K562 (cell line): ENCODE data around the gene SLC39A5. TPM values are rescaled to one million over a fixed set of nuclear protein-coding genes. Genes with fewer than 3 reads are reported as not detected.
A peak's percentile ranks its signal among the peaks of the same experiment; 100 is the strongest.

Experiments
- ATAC-seq: fragments of 200-7000 bp; cut with Tn5 transposase; 3 replicates; pipeline ENCODE4 v1.9.1; 2020; ENCODE audit warnings: moderate library complexity
- BruUV-seq: library from RNA; stranded (reverse); fragments of 400-500 nt; replicated peaks from 2 replicates; lab custom pipeline; 2021; lab: Mats Ljungman, UMichigan
- CTCF ChIA-PET: fragments of 300-600 bp; formaldehyde crosslinking; extraction: SDS; loops from one replicate; lab custom pipeline; 2021; ENCODE audit warnings: low intra/inter-chr PET ratio; lab: Yijun Ruan, JAX
- POLR2A ChIA-PET: fragments of 300-600, 350-650 bp; sonication (Branson Sonifier 250); formaldehyde crosslinking; extraction: SDS; loops from one replicate; lab custom pipeline; 2021; ENCODE audit warnings: antibody characterized with exemption, inconsistent platforms; lab: Yijun Ruan, JAX
- DNase-seq, 4 experiments: peaks; one replicate each; pipeline versions ENCODE4 v3.0.0 to v3.0.0-alpha.2; 2011 to 2018; ENCODE audit warnings: low spot score in 3 of 4, mixed read lengths in 3 of 4; ENCODE audit errors: extremely low read depth in 1 of 4
- FAIRE-seq: peaks from 2 replicates; lab custom pipeline; 2011; peaks lifted over from hg19 to GRCh38; lab: Jason Lieb, UNC
- H2AFZ ChIP-seq: 2 replicates; pipeline ENCODE4 v1.6.0; 2011; ENCODE audit warnings: low read depth, low read length, control low read depth, inconsistent platforms
- H3K27ac ChIP-seq: fragments of 200-600 bp; 3 replicates; pipeline ENCODE4 v1.8.0; 2011; ENCODE audit warnings: low read depth, mild to moderate bottlenecking, control low read depth, inconsistent platforms, low read length, moderate library complexity, mixed read lengths; ENCODE audit errors: extremely low read depth
- H3K27me3 ChIP-seq, 2 experiments: fragments of 300-600 bp in 1 of 2; 2 replicates in 1 of 2; 3 replicates in 1 of 2; pipeline versions ENCODE4 v1.6.0 to v1.8.0; 2011; ENCODE audit warnings: inconsistent platforms in 2 of 2, low read length in 2 of 2, mild to moderate bottlenecking in 1 of 2, mixed read lengths in 1 of 2, moderate library complexity in 1 of 2; ENCODE audit not compliant: control insufficient read depth in 2 of 2, insufficient read depth in 2 of 2
- H3K36me3 ChIP-seq: fragments of 300-600 bp; 3 replicates; pipeline ENCODE4 v1.8.0; 2011; ENCODE audit warnings: mild to moderate bottlenecking, low read length, inconsistent platforms; ENCODE audit not compliant: control insufficient read depth, insufficient read depth
- H3K4me1 ChIP-seq, 2 experiments: fragments of 200-600 bp in 1 of 2; replicated peaks in 1 of 2; 2 replicates in 1 of 2; 3 replicates in 1 of 2; pipeline versions ENCODE4 v1.5.1 to v1.8.0; 2011; ENCODE audit warnings: inconsistent platforms in 2 of 2, low read length in 2 of 2, mild to moderate bottlenecking in 1 of 2, mixed read lengths in 1 of 2, moderate library complexity in 1 of 2; ENCODE audit not compliant: control insufficient read depth in 2 of 2, insufficient read depth in 2 of 2
- H3K4me2 ChIP-seq: 2 replicates; pipeline ENCODE4 v1.6.1; 2011; ENCODE audit warnings: low read length, control low read depth, inconsistent platforms, mixed read lengths; ENCODE audit not compliant: insufficient read depth
- H3K4me3 ChIP-seq: fragments of 200-600 bp; sonication (generic), shearing (Covaris generic); 2 replicates; pipeline ENCODE4 v1.5.1; 2016; ENCODE audit warnings: control low read depth, inconsistent platforms
- H3K79me2 ChIP-seq: fragments of 200-600 bp; 3 replicates; pipeline ENCODE4 v1.8.0; 2011; ENCODE audit warnings: low read length, inconsistent platforms; ENCODE audit not compliant: control insufficient read depth, insufficient read depth
- H3K9ac ChIP-seq, 2 experiments: 2 replicates each; pipeline versions ENCODE4 v1.6.0 to v1.6.1; 2011; ENCODE audit warnings: low read depth in 2 of 2, low read length in 2 of 2, control low read depth in 1 of 2, inconsistent platforms in 1 of 2, mild to moderate bottlenecking in 1 of 2, mixed read lengths in 1 of 2; ENCODE audit not compliant: insufficient read depth in 1 of 2
- H3K9me1 ChIP-seq: one replicate; pipeline ENCODE4 v1.6.0; 2011; ENCODE audit warnings: inconsistent platforms, mild to moderate bottlenecking, low read length, moderate library complexity; ENCODE audit not compliant: control insufficient read depth, insufficient read depth
- H3K9me3 ChIP-seq: replicated peaks from 2 replicates; pipeline ENCODE4 v1.5.1; 2011; ENCODE audit warnings: low read depth, low read length, inconsistent platforms; ENCODE audit not compliant: control insufficient read depth, insufficient read depth
- H4K20me1 ChIP-seq: replicated peaks from 2 replicates; pipeline ENCODE4 v1.6.1; 2011; ENCODE audit warnings: low read length, inconsistent platforms, mixed read lengths; ENCODE audit not compliant: control insufficient read depth, insufficient read depth
- CEBPB ChIP-seq: fragments of 450-650 bp; IDR thresholded peaks from 2 replicates; pipeline ENCODE4 v1.6.1; 2016; ENCODE audit warnings: missing genetic modification characterization, missing compliant biosample characterization
- CEBPG ChIP-seq, 3 experiments: fragments of 200-800 bp in 1 of 3; sonication (Bioruptor generic) in 1 of 3; sonication (generic) in 1 of 3; formaldehyde crosslinking in 1 of 3; IDR thresholded peaks in 2 of 3; conservative IDR thresholded peaks in 1 of 3; 2 replicates each; pipeline versions ENCODE4 v1.6.1 to v1.8.0; 2016 to 2022; ENCODE audit warnings: missing compliant biosample characterization in 2 of 3, missing genetic modification characterization in 2 of 3, mild to moderate bottlenecking in 1 of 3, missing genetic modification reagents in 1 of 3
- ZNF512 ChIP-seq: IDR thresholded peaks from 2 replicates; pipeline ENCODE4 v1.6.1; 2016; ENCODE audit warnings: missing genetic modification characterization, missing compliant biosample characterization
- ZNF639 ChIP-seq, 2 experiments: fragments of 200-800 bp in 1 of 2; sonication (Bioruptor generic) in 1 of 2; sonication (generic) in 1 of 2; formaldehyde crosslinking in 1 of 2; IDR thresholded peaks in 1 of 2; conservative IDR thresholded peaks in 1 of 2; 2 replicates each; pipeline versions ENCODE4 v1.5.0 to v1.6.1; 2016 to 2020; ENCODE audit warnings: missing compliant biosample characterization in 1 of 2, missing genetic modification characterization in 1 of 2, missing genetic modification reagents in 1 of 2
- WGBS: fragments of 100-300 bp; shearing (Covaris generic); methylation state at CpG from one replicate; pipeline ENCODE4 v1.1.6; 2016; ENCODE audit warnings: low coverage, mixed read lengths; ENCODE audit not compliant: insufficient coverage; ENCODE audit errors: missing lambda C conversion rate; 5-methylcytosine and 5-hydroxymethylcytosine counted together
- in situ Hi-C: fragments of 300-500 bp; cut with MboI; formaldehyde crosslinking; loops from 4 replicates; pipeline ENCODE4 v1.15.0; 2018; ENCODE audit warnings: inconsistent platforms, mixed read lengths
- intact Hi-C: fragments of 100-400 bp; cut with micrococcal nuclease; formaldehyde crosslinking; loops from 2 replicates; pipeline ENCODE4 v1.14.2; 2022
- polyA plus RNA-seq, 8 experiments: library from polyadenylated mRNA; depleted of rRNA in 4 of 8; stranded (reverse) in 5 of 8; unstranded in 3 of 8; fragments of >200 nt; fragmentation: Nextera tagmentation in 2 of 8; fragmentation: Illumina TruSeq in 1 of 8; extraction: Ambion mirVana in 2 of 8; extraction: Trizol in 1 of 8; gene quantifications; 2 replicates each; pipeline versions ENCODE4 v1.2.1 to v1.2.3, GENCODE V29; 2011 to 2014; ENCODE audit warnings: inconsistent platforms in 1 of 8, missing spikeins in 1 of 8
- total RNA-seq, 7 experiments: library from RNA; depleted of rRNA in 6 of 7; stranded (reverse); fragments of >200 nt in 6 of 7; fragmentation: Illumina TruSeq in 2 of 7; extraction: Trizol in 2 of 7; gene quantifications; 2 replicates each; pipeline versions ENCODE4 v1.2.1 to v1.2.3, GENCODE V29; 2011 to 2021; ENCODE audit warnings: low replicate concordance in 1 of 7

The SLC39A5 gene
- total and polyA plus RNA-seq, 9 of the 15 experiments (the other 6 are each of a cell fraction or from before 2014, with no cell fraction given): 0.08 to 0.10 TPM; not detected in 7

GRCh38 chr12:56286044-56286830 is 56.4 kb downstream of the SLC39A5 start:
- 89% methylated on average over 4 of the region's 4 CpGs for WGBS
- Histone ChIP-seq H3K27me3 (no peaks in the 10 kb centered on the region), H3K4me3 (no peak overlapping the region), H3K4me1 (no peaks in the 10 kb centered on the region), H3K4me2 (no peak overlapping the region), H2AFZ (no peak overlapping the region), H3K9me1 (no peaks in the 10 kb centered on the region), H3K36me3 (peaks cover 91% of the 10 kb centered on the region), H3K27ac (no peak overlapping the region), H3K9ac (no peak overlapping the region), H3K9me3 (no peaks in the 10 kb centered on the region), H4K20me1 (peaks cover 4% of the 10 kb centered on the region; the same call in 1 of the 2 replicates), H3K79me2 (peaks cover 46% of the 10 kb centered on the region)
- intact Hi-C loops (loop anchor here (2.0 kb wide), 1 partner anchor 15 kb away; the partner anchor contains the start of gene CS), in situ Hi-C loops (no loop called here)
- CTCF ChIA-PET: interaction anchor here (0.7 to 1.4 kb wide), 3 partner anchors 96 to 548 kb away, joined by 3 to 10 read pairs (median 3); no protein-coding TSS in a partner anchor
- TF ChIP-seq ZNF639 (CRISPR knock-in tag; conservative IDR thresholded peaks at IDR 0.05 in 1 of 2, IDR thresholded peaks at IDR 0.05 in 1 of 2) (no peak), ZNF512 (no peak), CEBPB (tag) (peak; percentile 41; the same call in 1 of the 2 replicates), CEBPG (CRISPR knock-in tag; IDR thresholded peaks at IDR 0.05) (no peak), CEBPG (tag; conservative IDR thresholded peaks at IDR 0.05 in 1 of 2, IDR thresholded peaks at IDR 0.05 in 1 of 2) (peak; percentile 28 to 42; a peak in 1 of 4 replicates)
- FAIRE-seq (no peak), ATAC-seq (no peak), DNase-seq (no peak)
- POLR2A ChIA-PET: interaction anchor here (1.6 to 3.0 kb wide), 2 partner anchors 8 to 17 kb away, joined by 10 to 13 read pairs; no protein-coding TSS in a partner anchor
- no TSS peak for BruUV-seq

Other genes starting within 250 kb of the SLC39A5 start
Only the 7 nearest of the 24 such genes appear.
- gene MYL6, start 71.7 kb upstream of the SLC39A5 start, total RNA-seq (2014; rRNA removed): 732 and 768 TPM in 2 replicates
- 816 and 934 TPM in 2 replicates for gene MYL6, start 71.7 kb upstream of the SLC39A5 start, total RNA-seq (2014; rRNA removed; fragmentation: Illumina TruSeq; extraction: Trizol)
- 939 and 958 TPM in 2 replicates for gene MYL6, start 71.7 kb upstream of the SLC39A5 start, total RNA-seq (2015; rRNA removed; fragmentation: Illumina TruSeq; extraction: Trizol)
- 535 and 557 TPM in 2 replicates for gene MYL6, start 71.7 kb upstream of the SLC39A5 start, total RNA-seq (2021)
- 1,427 and 1,548 TPM in 2 replicates for gene MYL6, start 71.7 kb upstream of the SLC39A5 start, polyA plus RNA-seq (2011; rRNA removed)
- gene MYL6, start 71.7 kb upstream of the SLC39A5 start, polyA plus RNA-seq (2014; fragmentation: Illumina TruSeq; extraction: Trizol): 745 and 824 TPM in 2 replicates
- gene MYL6, start 71.7 kb upstream of the SLC39A5 start, polyA plus RNA-seq (2014; fragmentation: Nextera tagmentation; extraction: Ambion mirVana): 1,000 to 10,000 TPM; 1,377 to 1,664 TPM
- 954 and 1,028 TPM in 2 replicates for gene MYL6, start 71.7 kb upstream of the SLC39A5 start, polyA plus RNA-seq (2014; rRNA removed)
- gene SMARCC2, start 40.6 kb upstream of the SLC39A5 start, total RNA-seq (2014; rRNA removed): 30.8 and 32.4 TPM in 2 replicates
- 36.6 and 41.1 TPM in 2 replicates for gene SMARCC2, start 40.6 kb upstream of the SLC39A5 start, total RNA-seq (2014; rRNA removed; fragmentation: Illumina TruSeq; extraction: Trizol)
- 35.0 and 35.9 TPM in 2 replicates for gene SMARCC2, start 40.6 kb upstream of the SLC39A5 start, total RNA-seq (2015; rRNA removed; fragmentation: Illumina TruSeq; extraction: Trizol)
- gene SMARCC2, start 40.6 kb upstream of the SLC39A5 start, total RNA-seq (2021): 70.2 and 86.0 TPM in 2 replicates
- gene SMARCC2, start 40.6 kb upstream of the SLC39A5 start, polyA plus RNA-seq (2011; rRNA removed): 45.1 and 64.6 TPM in 2 replicates
- gene SMARCC2, start 40.6 kb upstream of the SLC39A5 start, polyA plus RNA-seq (2014; fragmentation: Illumina TruSeq; extraction: Trizol): 75.9 and 84.8 TPM in 2 replicates
- 10 to 100 TPM; 11.9 to 29.1 TPM for gene SMARCC2, start 40.6 kb upstream of the SLC39A5 start, polyA plus RNA-seq (2014; fragmentation: Nextera tagmentation; extraction: Ambion mirVana)
- 49.8 and 54.0 TPM in 2 replicates for gene SMARCC2, start 40.6 kb upstream of the SLC39A5 start, polyA plus RNA-seq (2014; rRNA removed)
- 28.7 and 39.7 TPM in 2 replicates for gene RNF41, start 8.1 kb upstream of the SLC39A5 start, total RNA-seq (2014; rRNA removed)
- gene RNF41, start 8.1 kb upstream of the SLC39A5 start, total RNA-seq (2014; rRNA removed; fragmentation: Illumina TruSeq; extraction: Trizol): 32.2 and 33.8 TPM in 2 replicates
- 28.2 and 29.0 TPM in 2 replicates for gene RNF41, start 8.1 kb upstream of the SLC39A5 start, total RNA-seq (2015; rRNA removed; fragmentation: Illumina TruSeq; extraction: Trizol)
- 37.1 and 40.6 TPM in 2 replicates for gene RNF41, start 8.1 kb upstream of the SLC39A5 start, total RNA-seq (2021)
- gene RNF41, start 8.1 kb upstream of the SLC39A5 start, polyA plus RNA-seq (2011; rRNA removed): 45.4 and 63.8 TPM in 2 replicates
- 46.8 and 53.2 TPM in 2 replicates for gene RNF41, start 8.1 kb upstream of the SLC39A5 start, polyA plus RNA-seq (2014; fragmentation: Illumina TruSeq; extraction: Trizol)
- gene RNF41, start 8.1 kb upstream of the SLC39A5 start, polyA plus RNA-seq (2014; fragmentation: Nextera tagmentation; extraction: Ambion mirVana): 10 to 100 TPM; 29.7 to 30.0 TPM
- gene RNF41, start 8.1 kb upstream of the SLC39A5 start, polyA plus RNA-seq (2014; rRNA removed): 36.0 and 39.3 TPM in 2 replicates
- 49.3 and 53.1 TPM in 2 replicates for gene NABP2, start 5.7 kb upstream of the SLC39A5 start, total RNA-seq (2014; rRNA removed)
- gene NABP2, start 5.7 kb upstream of the SLC39A5 start, total RNA-seq (2014; rRNA removed; fragmentation: Illumina TruSeq; extraction: Trizol): 38.1 and 38.2 TPM in 2 replicates
- 50.0 and 51.5 TPM in 2 replicates for gene NABP2, start 5.7 kb upstream of the SLC39A5 start, total RNA-seq (2015; rRNA removed; fragmentation: Illumina TruSeq; extraction: Trizol)
- 39.5 and 43.1 TPM in 2 replicates for gene NABP2, start 5.7 kb upstream of the SLC39A5 start, total RNA-seq (2021)
- gene NABP2, start 5.7 kb upstream of the SLC39A5 start, polyA plus RNA-seq (2011; rRNA removed): 51.6 and 60.6 TPM in 2 replicates
- 43.5 and 43.8 TPM in 2 replicates for gene NABP2, start 5.7 kb upstream of the SLC39A5 start, polyA plus RNA-seq (2014; fragmentation: Illumina TruSeq; extraction: Trizol)
- 10 to 100 TPM; 11.3 to 28.0 TPM for gene NABP2, start 5.7 kb upstream of the SLC39A5 start, polyA plus RNA-seq (2014; fragmentation: Nextera tagmentation; extraction: Ambion mirVana)
- 46.8 and 58.2 TPM in 2 replicates for gene NABP2, start 5.7 kb upstream of the SLC39A5 start, polyA plus RNA-seq (2014; rRNA removed)
- 7.5 and 14.9 TPM in 2 replicates for gene ANKRD52, start 28.3 kb downstream of the SLC39A5 start, total RNA-seq (2014; rRNA removed)
- gene ANKRD52, start 28.3 kb downstream of the SLC39A5 start, total RNA-seq (2014; rRNA removed; fragmentation: Illumina TruSeq; extraction: Trizol): 5.8 and 7.9 TPM in 2 replicates
- 8.7 and 10.2 TPM in 2 replicates for gene ANKRD52, start 28.3 kb downstream of the SLC39A5 start, total RNA-seq (2015; rRNA removed; fragmentation: Illumina TruSeq; extraction: Trizol)
- 39.1 and 46.8 TPM in 2 replicates for gene ANKRD52, start 28.3 kb downstream of the SLC39A5 start, total RNA-seq (2021)
- 7.4 and 13.4 TPM in 2 replicates for gene ANKRD52, start 28.3 kb downstream of the SLC39A5 start, polyA plus RNA-seq (2011; rRNA removed)
- 22.6 and 25.5 TPM in 2 replicates for gene ANKRD52, start 28.3 kb downstream of the SLC39A5 start, polyA plus RNA-seq (2014; fragmentation: Illumina TruSeq; extraction: Trizol)
- under 1 TPM; 0.52 to 0.55 TPM for gene ANKRD52, start 28.3 kb downstream of the SLC39A5 start, polyA plus RNA-seq (2014; fragmentation: Nextera tagmentation; extraction: Ambion mirVana)
- gene ANKRD52, start 28.3 kb downstream of the SLC39A5 start, polyA plus RNA-seq (2014; rRNA removed): 16.7 and 17.3 TPM in 2 replicates
- 11.3 and 14.3 TPM in 2 replicates for gene COQ10A, start 36.9 kb downstream of the SLC39A5 start, total RNA-seq (2014; rRNA removed)
- 11.4 and 12.0 TPM in 2 replicates for gene COQ10A, start 36.9 kb downstream of the SLC39A5 start, total RNA-seq (2014; rRNA removed; fragmentation: Illumina TruSeq; extraction: Trizol)
- gene COQ10A, start 36.9 kb downstream of the SLC39A5 start, total RNA-seq (2015; rRNA removed; fragmentation: Illumina TruSeq; extraction: Trizol): 10.0 and 11.0 TPM in 2 replicates
- gene COQ10A, start 36.9 kb downstream of the SLC39A5 start, total RNA-seq (2021): 12.7 and 14.2 TPM in 2 replicates
- 26.4 and 31.2 TPM in 2 replicates for gene COQ10A, start 36.9 kb downstream of the SLC39A5 start, polyA plus RNA-seq (2011; rRNA removed)
- 16.3 and 19.3 TPM in 2 replicates for gene COQ10A, start 36.9 kb downstream of the SLC39A5 start, polyA plus RNA-seq (2014; fragmentation: Illumina TruSeq; extraction: Trizol)
- 1 to 10 TPM; 3.1 to 5.7 TPM for gene COQ10A, start 36.9 kb downstream of the SLC39A5 start, polyA plus RNA-seq (2014; fragmentation: Nextera tagmentation; extraction: Ambion mirVana)
- gene COQ10A, start 36.9 kb downstream of the SLC39A5 start, polyA plus RNA-seq (2014; rRNA removed): 21.1 and 23.6 TPM in 2 replicates
- gene CS, start 70.3 kb downstream of the SLC39A5 start, total RNA-seq (2014; rRNA removed): 103 and 130 TPM in 2 replicates
- 149 and 156 TPM in 2 replicates for gene CS, start 70.3 kb downstream of the SLC39A5 start, total RNA-seq (2014; rRNA removed; fragmentation: Illumina TruSeq; extraction: Trizol)
- 164 and 168 TPM in 2 replicates for gene CS, start 70.3 kb downstream of the SLC39A5 start, total RNA-seq (2015; rRNA removed; fragmentation: Illumina TruSeq; extraction: Trizol)
- 365 and 375 TPM in 2 replicates for gene CS, start 70.3 kb downstream of the SLC39A5 start, total RNA-seq (2021)
- gene CS, start 70.3 kb downstream of the SLC39A5 start, polyA plus RNA-seq (2011; rRNA removed): 107 and 183 TPM in 2 replicates
- 301 and 390 TPM in 2 replicates for gene CS, start 70.3 kb downstream of the SLC39A5 start, polyA plus RNA-seq (2014; fragmentation: Illumina TruSeq; extraction: Trizol)
- 100 to 1,000 TPM in 1 of 2 experiments, 10 to 100 TPM in 1; 99.9 to 239 TPM for gene CS, start 70.3 kb downstream of the SLC39A5 start, polyA plus RNA-seq (2014; fragmentation: Nextera tagmentation; extraction: Ambion mirVana)
- 109 and 122 TPM in 2 replicates for gene CS, start 70.3 kb downstream of the SLC39A5 start, polyA plus RNA-seq (2014; rRNA removed)